Neuronal stem cell (in vitro differentiated cells): Measurements from ENCODE around the gene SPRED3.

Experiments used
- DNase-seq: peaks from one replicate; pipeline ENCODE4 v3.0.0-alpha.2; 2013; ENCODE audit warnings: low spot score
- H2AFZ ChIP-seq: one replicate; pipeline ENCODE4 v1.6.1; 2013; ENCODE audit warnings: mild to moderate bottlenecking, low read length, inconsistent platforms
- H2AK5ac ChIP-seq: 2 replicates; pipeline ENCODE4 v1.6.1; 2013; ENCODE audit warnings: low read depth, mild to moderate bottlenecking, inconsistent platforms, low read length, moderate library complexity, mixed read lengths
- H2BK120ac ChIP-seq: 2 replicates; pipeline ENCODE4 v1.6.1; 2013; ENCODE audit warnings: low read depth, mild to moderate bottlenecking, inconsistent platforms, low read length, moderate library complexity, mixed read lengths
- H2BK12ac ChIP-seq: one replicate; pipeline ENCODE4 v1.6.1; 2013; ENCODE audit warnings: low read length, inconsistent platforms
- H2BK15ac ChIP-seq: 2 replicates; pipeline ENCODE4 v1.6.1; 2013; ENCODE audit warnings: mild to moderate bottlenecking, low read length, inconsistent platforms, mixed read lengths
- H2BK5ac ChIP-seq: one replicate; pipeline ENCODE4 v1.6.1; 2013; ENCODE audit warnings: inconsistent platforms, mild to moderate bottlenecking, low read length, moderate library complexity
- H3K14ac ChIP-seq: one replicate; pipeline ENCODE4 v1.6.1; 2013; ENCODE audit warnings: low read length, inconsistent platforms
- H3K18ac ChIP-seq: 2 replicates; pipeline ENCODE4 v1.6.1; 2013; ENCODE audit warnings: low read length, inconsistent platforms
- H3K23ac ChIP-seq: 2 replicates; pipeline ENCODE4 v1.6.1; 2013; ENCODE audit warnings: low read depth, mild to moderate bottlenecking, mixed read lengths, low read length, inconsistent platforms; ENCODE audit not compliant: poor library complexity
- H3K27ac ChIP-seq: replicated peaks from 3 replicates; pipeline ENCODE4 v1.5.1; 2013; ENCODE audit warnings: low read length, inconsistent platforms
- H3K27me3 ChIP-seq, 3 experiments: 2 replicates each; pipeline ENCODE4 v1.6.1; 2013; ENCODE audit warnings: low read length in 3 of 3, mild to moderate bottlenecking in 2 of 3, inconsistent platforms in 1 of 3, low read depth in 1 of 3, mixed read lengths in 1 of 3, moderate library complexity in 1 of 3; ENCODE audit not compliant: control insufficient read depth in 3 of 3, insufficient read depth in 3 of 3
- H3K36me3 ChIP-seq, 2 donors: replicated peaks in 1 of 2; 2 replicates each; pipeline ENCODE4 v1.6.1; 2013; ENCODE audit warnings: low read length in 2 of 2; ENCODE audit not compliant: control insufficient read depth in 2 of 2, insufficient read depth in 2 of 2
- H3K4ac ChIP-seq: 2 replicates; pipeline ENCODE4 v1.6.1; 2013; ENCODE audit warnings: inconsistent platforms, mild to moderate bottlenecking, low read length, moderate library complexity
- H3K4me1 ChIP-seq, 2 donors: 1 replicate in 1 of 2; 2 replicates in 1 of 2; pipeline ENCODE4 v1.6.1; 2013; ENCODE audit warnings: low read length in 2 of 2, low read depth in 1 of 2; ENCODE audit not compliant: control insufficient read depth in 2 of 2, insufficient read depth in 1 of 2
- H3K4me2 ChIP-seq: one replicate; pipeline ENCODE4 v1.6.1; 2013; ENCODE audit warnings: mild to moderate bottlenecking, low read length, inconsistent platforms; ENCODE audit not compliant: insufficient read depth, poor library complexity, severe bottlenecking
- H3K4me3 ChIP-seq, 2 donors: 2 replicates each; pipeline ENCODE4 v1.5.1; 2013; ENCODE audit warnings: low read length in 2 of 2, mild to moderate bottlenecking in 2 of 2, inconsistent platforms in 1 of 2, moderate library complexity in 1 of 2
- H3K79me1 ChIP-seq: one replicate; pipeline ENCODE4 v1.6.1; 2013; ENCODE audit warnings: low read depth, mild to moderate bottlenecking, inconsistent platforms, low read length, moderate library complexity
- H3K9ac ChIP-seq: one replicate; pipeline ENCODE4 v1.6.1; 2013; ENCODE audit warnings: mild to moderate bottlenecking, low read depth, low read length, inconsistent platforms; ENCODE audit not compliant: poor library complexity
- H3K9me3 ChIP-seq, 2 donors: replicated peaks in 1 of 2; 2 replicates each; pipeline versions ENCODE3 to v1.6.1; 2013; ENCODE audit warnings: low read length in 2 of 2, mild to moderate bottlenecking in 2 of 2, inconsistent platforms in 1 of 2, low read depth in 1 of 2, mixed read lengths in 1 of 2, moderate library complexity in 1 of 2; ENCODE audit not compliant: control insufficient read depth in 2 of 2, insufficient read depth in 1 of 2
- H4K8ac ChIP-seq: one replicate; pipeline ENCODE4 v1.6.1; 2013; ENCODE audit warnings: low read depth, mild to moderate bottlenecking, inconsistent platforms, low read length, moderate library complexity
- H4K91ac ChIP-seq: one replicate; pipeline ENCODE4 v1.6.1; 2013; ENCODE audit warnings: low read length, low read depth, mild to moderate bottlenecking, inconsistent platforms; ENCODE audit not compliant: poor library complexity
- WGBS, 2 donors: extraction: QIAGEN DNeasy Blood & Tissue Kit; methylation state at CpG; one replicate each; pipeline ENCODE4 v1.1.7; 2013; ENCODE audit warnings: missing lambda C conversion rate in 2 of 2, mixed read lengths in 1 of 2; ENCODE audit not compliant: insufficient read length in 2 of 2, insufficient replicate concordance in 1 of 2; ENCODE audit errors: extremely low coverage in 2 of 2; 5-methylcytosine and 5-hydroxymethylcytosine counted together

The SPRED3 gene

GRCh38 chr19:38386300-38386970, 2.1 kb upstream of the SPRED3 start:
- no peaks in the 10 kb centered on the region for H3K27me3 ChIP-seq
- no peak overlapping the region for H4K8ac ChIP-seq
- DNase-seq, result no peak
- peaks cover 8% of the 10 kb centered on the region in 2 donors for H3K4me1 ChIP-seq
- peaks cover 21 to 51% of the 10 kb centered on the region in 2 donors for H3K36me3 ChIP-seq
- H3K4me2 ChIP-seq, result no peak overlapping the region
- no peak overlapping the region for H3K4me3 ChIP-seq
- no peak overlapping the region for H3K14ac ChIP-seq
- no peak overlapping the region for H2AFZ ChIP-seq
- H3K4ac ChIP-seq, result no peak overlapping the region
- H3K9ac ChIP-seq, result no peak overlapping the region
- H3K23ac ChIP-seq, result no peak overlapping the region
- no peak overlapping the region for H3K27ac ChIP-seq
- no peak overlapping the region for H2BK15ac ChIP-seq
- peaks cover 5% of the 10 kb centered on the region for H3K79me1 ChIP-seq
- no CpG with 5 or more reads among the region's 61 CpGs for WGBS, 2 donors
- no peak overlapping the region for H2BK12ac ChIP-seq
- H2BK5ac ChIP-seq, result no peak overlapping the region
- peak overlapping the region; percentile 27 for H2AK5ac ChIP-seq
- no peak overlapping the region for H2BK120ac ChIP-seq
- no peak overlapping the region for H4K91ac ChIP-seq
- no peaks in the 10 kb centered on the region for H3K9me3 ChIP-seq
- H3K18ac ChIP-seq, result no peak overlapping the region

- Histone ChIP-seq H3K18ac (peak overlapping the region; percentile 5), H3K4me2 (peak overlapping the region; percentile 85), H2BK120ac (no peak overlapping the region), H2BK5ac (no peak overlapping the region), H4K91ac (no peak overlapping the region), H4K8ac (no peak overlapping the region), H2BK15ac (no peak overlapping the region), H3K14ac (no peak overlapping the region), H3K9ac (peak overlapping the region; percentile 17), H3K79me1 (peaks cover 5% of the 10 kb centered on the region), H3K4me3 (peak overlapping the region; percentile 82 to 83), H3K23ac (no peak overlapping the region), H3K27me3 (no peaks in the 10 kb centered on the region), H2BK12ac (no peak overlapping the region), H2AFZ (peak overlapping the region; percentile 95), H3K36me3 (peaks cover 18 to 51% of the 10 kb centered on the region in 2 donors), H3K4ac (no peak overlapping the region), H3K27ac (peak overlapping the region; percentile 2), H3K4me1 (peaks cover 8 to 10% of the 10 kb centered on the region in 2 donors), H3K9me3 (no peaks in the 10 kb centered on the region), H2AK5ac (no peak overlapping the region)
- no peak for DNase-seq
- WGBS, 2 donors, result no CpG with 5 or more reads among the region's 36 CpGs
Measured at GRCh38 chr19:38386971-38387549, 1.4 kb upstream of the SPRED3 start.

GRCh38 chr19:38387550-38388348, 748 bp upstream of the SPRED3 start, which contains the start of gene GGN:
TSS of gene GGN (minus strand) at chr19:38388034. CDS start at chr19:38387261, 773 bp downstream.
- Histone ChIP-seq H3K79me1 (peaks cover 5% of the 10 kb centered on the region), H2BK5ac (peak within 1 kb of the TSS; percentile 79), H2AFZ (peak within 1 kb of the TSS; percentile 95), H2BK15ac (peak within 1 kb of the TSS; percentile 53), H2AK5ac (peak within 1 kb of the TSS; percentile 91), H2BK12ac (no peak within 1 kb of the TSS), H3K18ac (peak within 1 kb of the TSS; percentile 98), H3K36me3 (peaks cover 18 to 53% of the 10 kb centered on the region in 2 donors), H3K4me1 (peaks cover 8 to 10% of the 10 kb centered on the region in 2 donors), H3K9me3 (no peaks in the 10 kb centered on the region), H3K14ac (peak within 1 kb of the TSS; percentile 67), H3K27me3 (no peaks in the 10 kb centered on the region), H4K91ac (no peak within 1 kb of the TSS), H3K27ac (peak within 1 kb of the TSS; percentile 91), H2BK120ac (peak within 1 kb of the TSS; percentile 88), H3K4ac (no peak within 1 kb of the TSS), H3K23ac (no peak within 1 kb of the TSS), H3K4me2 (peak within 1 kb of the TSS; percentile 93), H3K9ac (peak within 1 kb of the TSS; percentile 96), H3K4me3 (peak within 1 kb of the TSS; percentile 82 to 91), H4K8ac (no peak within 1 kb of the TSS)
- DNase-seq, result peak; percentile 99
- no CpG with 5 or more reads among the region's 51 CpGs for WGBS, 2 donors
